Type B pancreatic cell (in vitro differentiated cells): ENCODE data around the gene DYRK3. TPM values are rescaled to one million over a fixed set of nuclear protein-coding genes. Genes with fewer than 3 reads are reported as not detected.
"Not testable (repeated sequence)": the region's sequence is repeated elsewhere in the genome, so short reads cannot be mapped to it uniquely, and the experiment has no call there.

Experiments
- DNase-seq: peaks from one replicate; pipeline ENCODE4 v3.0.0; 2021; ENCODE audit warnings: mixed read lengths; ENCODE audit not compliant: unreplicated experiment; ENCODE audit errors: extremely low spot score
- H3K27ac Mint-ChIP-seq: 2 replicates; pipeline ENCODE4 v1.8.0; 2021; ENCODE audit warnings: mild to moderate bottlenecking, mixed read lengths
- H3K27me3 Mint-ChIP-seq: 2 replicates; pipeline ENCODE4 v1.8.0; 2021; ENCODE audit warnings: mixed read lengths
- H3K36me3 Mint-ChIP-seq: 2 replicates; pipeline ENCODE4 v1.8.0; 2021; ENCODE audit warnings: mixed read lengths
- H3K4me1 Mint-ChIP-seq: one replicate; pipeline ENCODE4 v1.8.0; 2021; ENCODE audit warnings: mixed read lengths; ENCODE audit not compliant: unreplicated experiment
- H3K4me3 Mint-ChIP-seq: 2 replicates; pipeline ENCODE4 v1.8.0; 2021; ENCODE audit warnings: mild to moderate bottlenecking, mixed read lengths
- H3K9me3 Mint-ChIP-seq: 2 replicates; pipeline ENCODE4 v1.8.0; 2021; ENCODE audit warnings: mixed read lengths
- total RNA-seq: library from RNA; stranded (reverse); gene quantifications from 2 replicates; pipeline ENCODE4 v1.2.1, GENCODE V29; 2021; ENCODE audit warnings: low replicate concordance
- TF ChIP-seq, protein P1 (sequence below): fragments of 200-600 bp; sonication (generic); conservative IDR thresholded peaks from 2 replicates; pipeline ENCODE4 v1.5.0; 2021; ENCODE audit warnings: antibody characterized with exemption, mild to moderate bottlenecking

DYRK3 gene
- total RNA-seq, 1 donor from 2014 or later, result 7.2 TPM

DNA sequence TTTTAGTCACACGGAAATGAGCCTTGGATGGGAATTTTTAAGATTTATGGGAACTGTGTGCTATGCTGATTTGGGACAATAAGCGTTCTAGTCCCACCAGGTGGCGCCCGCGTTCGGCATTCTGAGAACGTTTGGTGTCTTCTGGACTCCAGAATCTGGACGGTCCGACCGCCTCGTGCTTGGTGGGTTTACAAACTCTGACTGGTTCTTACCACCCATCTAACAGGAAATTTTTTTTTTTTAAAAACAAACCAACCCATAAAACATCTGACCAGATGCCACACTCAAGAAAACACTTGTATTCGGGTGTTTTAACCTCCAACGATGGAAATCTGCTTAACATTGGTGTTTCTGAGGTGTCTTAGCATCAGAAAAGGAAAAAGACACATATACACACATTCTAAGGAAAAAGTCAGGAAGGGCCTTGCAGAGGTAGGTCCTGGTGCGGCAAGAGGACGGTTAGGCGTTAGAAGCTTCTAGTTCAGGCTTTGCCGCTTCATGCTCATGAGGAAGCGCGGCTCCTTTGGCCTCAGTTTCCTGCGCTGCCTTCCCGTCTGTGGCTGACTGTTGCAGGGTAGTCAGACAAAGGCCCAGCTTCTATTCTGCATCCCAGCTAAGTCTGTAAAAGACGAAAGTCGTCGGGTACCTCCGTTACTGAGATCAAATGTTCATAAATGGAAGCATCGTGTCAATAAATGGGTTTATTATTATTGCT, 814 bp upstream of the DYRK3 start:
- DNase-seq, result peak; percentile 82
- Mint-ChIP-seq H3K9me3 (no peaks in the 10 kb centered on the region), H3K4me1 (peaks cover 28% of the 10 kb centered on the region), H3K4me3 (peak overlapping the region; percentile 88), H3K36me3 (no peaks in the 10 kb centered on the region), H3K27ac (peak overlapping the region; percentile 85), H3K27me3 (peaks cover 39% of the 10 kb centered on the region)
- TF ChIP-seq, protein P1, sequence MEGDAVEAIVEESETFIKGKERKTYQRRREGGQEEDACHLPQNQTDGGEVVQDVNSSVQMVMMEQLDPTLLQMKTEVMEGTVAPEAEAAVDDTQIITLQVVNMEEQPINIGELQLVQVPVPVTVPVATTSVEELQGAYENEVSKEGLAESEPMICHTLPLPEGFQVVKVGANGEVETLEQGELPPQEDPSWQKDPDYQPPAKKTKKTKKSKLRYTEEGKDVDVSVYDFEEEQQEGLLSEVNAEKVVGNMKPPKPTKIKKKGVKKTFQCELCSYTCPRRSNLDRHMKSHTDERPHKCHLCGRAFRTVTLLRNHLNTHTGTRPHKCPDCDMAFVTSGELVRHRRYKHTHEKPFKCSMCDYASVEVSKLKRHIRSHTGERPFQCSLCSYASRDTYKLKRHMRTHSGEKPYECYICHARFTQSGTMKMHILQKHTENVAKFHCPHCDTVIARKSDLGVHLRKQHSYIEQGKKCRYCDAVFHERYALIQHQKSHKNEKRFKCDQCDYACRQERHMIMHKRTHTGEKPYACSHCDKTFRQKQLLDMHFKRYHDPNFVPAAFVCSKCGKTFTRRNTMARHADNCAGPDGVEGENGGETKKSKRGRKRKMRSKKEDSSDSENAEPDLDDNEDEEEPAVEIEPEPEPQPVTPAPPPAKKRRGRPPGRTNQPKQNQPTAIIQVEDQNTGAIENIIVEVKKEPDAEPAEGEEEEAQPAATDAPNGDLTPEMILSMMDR, result peak; percentile 95

DNA sequence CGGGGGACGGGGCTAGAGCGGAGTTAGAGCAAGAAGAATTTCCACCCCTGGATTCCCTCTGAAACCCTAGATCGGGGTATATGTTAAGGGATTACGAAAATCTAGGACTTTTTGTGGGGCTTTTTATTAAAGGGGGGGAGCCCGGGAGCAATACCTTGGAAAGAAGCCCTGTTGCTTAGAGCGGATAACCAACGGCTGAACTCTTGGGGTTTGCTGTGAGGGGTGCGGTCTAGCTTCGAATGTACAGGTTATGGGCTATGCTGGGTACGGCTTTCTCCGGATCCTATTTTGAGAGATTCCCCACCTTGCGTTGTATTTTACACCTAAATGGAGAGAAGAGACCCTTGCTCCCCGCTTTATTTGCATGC, 626 bp downstream of the DYRK3 start:
- H3K9me3 Mint-ChIP-seq, result no peaks in the 10 kb centered on the region
- peaks cover 39% of the 10 kb centered on the region for H3K27me3 Mint-ChIP-seq
- peak overlapping the region; percentile 88 for H3K4me3 Mint-ChIP-seq
- H3K27ac Mint-ChIP-seq, result no peak overlapping the region
- H3K4me1 Mint-ChIP-seq, result peaks cover 26% of the 10 kb centered on the region
- no peaks in the 10 kb centered on the region for H3K36me3 Mint-ChIP-seq
- TF ChIP-seq, protein P1, result no peak
- no peak for DNase-seq

DNA sequence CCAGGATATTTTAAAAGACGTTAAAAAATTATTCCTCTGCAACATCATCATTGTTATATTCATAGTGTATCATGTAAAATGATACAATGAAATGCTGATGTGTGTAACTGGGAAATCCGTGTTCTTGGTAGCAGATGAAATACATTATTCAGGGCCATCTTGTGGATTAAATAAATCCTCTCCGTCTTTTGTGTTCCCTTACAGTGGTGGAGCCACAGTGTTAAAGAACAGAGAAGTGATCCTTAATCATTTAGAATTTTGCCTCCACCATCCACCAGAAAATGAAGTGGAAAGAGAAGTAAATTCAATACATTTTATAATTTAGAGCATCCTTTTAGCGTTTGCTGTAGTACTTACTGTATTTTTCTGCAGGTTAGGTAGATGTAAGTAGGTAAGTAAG, 1.3 kb downstream of the DYRK3 start:
- Mint-ChIP-seq H3K27me3 (peaks cover 39% of the 10 kb centered on the region), H3K27ac (no peak overlapping the region), H3K4me3 (peak overlapping the region; percentile 19), H3K36me3 (no peaks in the 10 kb centered on the region), H3K9me3 (no peaks in the 10 kb centered on the region), H3K4me1 (peaks cover 22% of the 10 kb centered on the region)
- TF ChIP-seq, protein P1, result no peak
- no peak for DNase-seq

DNA sequence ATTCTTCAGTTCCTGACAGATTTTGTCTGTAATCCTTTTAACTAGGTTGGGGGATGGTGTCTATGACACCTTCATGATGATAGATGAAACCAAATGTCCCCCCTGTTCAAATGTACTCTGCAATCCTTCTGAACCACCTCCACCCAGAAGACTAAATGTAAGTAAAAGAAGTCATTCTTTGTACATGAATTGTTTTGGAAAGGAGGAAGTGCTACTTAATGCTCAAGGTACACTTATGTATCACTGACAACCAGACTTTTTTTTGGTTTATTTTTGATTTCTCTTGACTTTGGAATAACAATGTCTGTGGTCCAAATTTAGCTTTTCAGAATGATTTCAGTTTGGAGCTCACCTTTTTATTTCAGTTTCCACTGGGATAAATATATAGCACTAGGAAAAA, 2.3 kb downstream of the DYRK3 start:
- H3K27me3 Mint-ChIP-seq, result peaks cover 35% of the 10 kb centered on the region
- no peak for DNase-seq
- H3K27ac Mint-ChIP-seq, result no peak overlapping the region
- peak overlapping the region; percentile 21 for H3K4me3 Mint-ChIP-seq
- H3K36me3 Mint-ChIP-seq, result no peaks in the 10 kb centered on the region
- TF ChIP-seq, protein P1, result no peak
- H3K9me3 Mint-ChIP-seq, result no peaks in the 10 kb centered on the region
- H3K4me1 Mint-ChIP-seq, result peaks cover 18% of the 10 kb centered on the region

DNA sequence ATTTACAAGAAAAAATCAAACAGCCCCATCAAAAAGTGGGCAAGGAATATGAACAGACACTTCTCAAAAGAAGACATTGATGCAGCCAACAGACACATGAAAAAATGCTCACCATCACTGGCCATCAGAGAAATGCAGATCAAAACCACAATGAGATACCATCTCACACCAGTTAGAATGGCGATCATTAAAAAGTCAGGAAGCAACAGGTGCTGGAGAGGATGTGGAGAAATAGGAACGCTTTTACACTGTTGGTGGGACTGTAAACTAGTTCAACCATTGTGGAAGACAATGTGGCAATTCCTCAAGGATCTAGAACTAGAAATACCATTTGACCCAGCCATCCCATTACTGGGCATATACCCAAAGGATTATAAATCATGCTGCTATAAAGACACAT, 6.7 kb downstream of the DYRK3 start:
- not testable (repeated sequence) for H3K4me1 Mint-ChIP-seq, H3K4me3 Mint-ChIP-seq, H3K27me3 Mint-ChIP-seq, H3K27ac Mint-ChIP-seq, DNase-seq, H3K36me3 Mint-ChIP-seq, H3K9me3 Mint-ChIP-seq

DNA sequence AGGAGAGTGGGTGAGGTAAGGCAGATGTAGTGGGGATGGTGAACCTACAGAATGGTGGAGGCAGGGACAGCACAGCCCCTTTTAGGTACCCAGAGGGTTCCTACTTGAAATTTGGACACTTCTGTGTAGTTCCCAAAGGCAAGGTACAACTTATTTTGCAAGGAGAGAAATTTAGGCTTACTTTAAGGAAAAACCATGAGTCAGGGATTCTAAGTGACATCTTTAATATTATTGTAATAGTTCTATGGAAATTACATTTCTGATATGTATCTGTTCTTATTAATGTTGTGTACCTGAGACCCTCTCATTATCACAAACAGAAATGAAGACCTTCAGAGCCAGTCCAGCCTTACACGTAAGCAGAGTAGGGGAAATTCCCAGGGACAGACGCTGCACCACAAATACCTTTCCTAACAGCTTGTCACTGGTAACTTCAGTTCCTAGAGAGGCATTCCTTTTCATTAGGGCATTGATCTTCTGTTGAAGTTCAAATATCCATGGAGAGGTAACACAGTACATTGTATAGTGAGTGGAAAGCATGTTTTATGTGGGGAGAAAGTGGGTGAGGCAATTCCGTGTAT, 7.9 kb downstream of the DYRK3 start:
- no peaks in the 10 kb centered on the region for H3K9me3 Mint-ChIP-seq
- H3K4me1 Mint-ChIP-seq, result no peaks in the 10 kb centered on the region
- DNase-seq, result no peak
- H3K27ac Mint-ChIP-seq, result no peak overlapping the region
- H3K27me3 Mint-ChIP-seq, result no peaks in the 10 kb centered on the region
- TF ChIP-seq, protein P1, result no peak
- peaks cover 6% of the 10 kb centered on the region for H3K36me3 Mint-ChIP-seq
- H3K4me3 Mint-ChIP-seq, result no peak overlapping the region
